WTC11 (cell line): ENCODE data around the gene MORF4L2. TPM values are rescaled to one million over a fixed set of nuclear protein-coding genes. Genes with fewer than 3 reads are reported as not detected.

ENCODE experiments used
- ATAC-seq: fragments of 200-7000 bp; cut with Tn5 transposase; 2 replicates; pipeline ENCODE4 v1.10.0; 2021; ENCODE audit warnings: mild to moderate bottlenecking, moderate library complexity
- CTCF ChIA-PET: fragments of 300-600 bp; sonication (Branson Sonifier 250); formaldehyde crosslinking; loops from one replicate; lab custom pipeline; 2021; ENCODE audit warnings: antibody characterized with exemption; lab: Charles Lee
- POLR2A ChIA-PET: fragments of 350-600 bp; sonication (Branson Sonifier 250); formaldehyde crosslinking; loops from one replicate; lab custom pipeline; 2021; ENCODE audit warnings: antibody characterized with exemption; lab: Charles Lee
- DNase-seq: peaks from one replicate; pipeline ENCODE4 v3.0.0; 2021; ENCODE audit warnings: low spot score
- H3K27ac Mint-ChIP-seq: 2 replicates; pipeline ENCODE4 v1.8.0; 2021; ENCODE audit warnings: mixed read lengths
- H3K27me3 Mint-ChIP-seq: 2 replicates; pipeline ENCODE4 v1.8.0; 2021; ENCODE audit warnings: low read depth, mild to moderate bottlenecking, moderate library complexity, mixed read lengths
- H3K36me3 Mint-ChIP-seq: 2 replicates; pipeline ENCODE4 v1.8.0; 2021; ENCODE audit warnings: mixed read lengths
- H3K4me1 Mint-ChIP-seq: 2 replicates; pipeline ENCODE4 v1.8.0; 2022; ENCODE audit warnings: mixed read lengths
- H3K4me3 Mint-ChIP-seq: 2 replicates; pipeline ENCODE4 v1.8.0; 2021; ENCODE audit warnings: mild to moderate bottlenecking, moderate library complexity, mixed read lengths
- H3K9me3 Mint-ChIP-seq: 2 replicates; pipeline ENCODE4 v1.8.0; 2021; ENCODE audit warnings: mixed read lengths
- CREB1 ChIP-seq: sonication (generic); formaldehyde crosslinking; IDR thresholded peaks from 2 replicates; pipeline ENCODE4 v1.8.0; 2023; ENCODE audit warnings: mild to moderate bottlenecking, missing genetic modification reagents
- CTCF ChIP-seq: fragments of 200-600 bp; IDR thresholded peaks from 2 replicates; pipeline ENCODE4 v1.8.0; 2022; ENCODE audit warnings: antibody characterized with exemption
- ERG ChIP-seq: fragments of 250-450 bp; sonication (Bioruptor Pico); IDR thresholded peaks from 2 replicates; pipeline ENCODE4 v1.8.0; 2021; ENCODE audit warnings: mild to moderate bottlenecking
- MYBL2 ChIP-seq: sonication (generic); formaldehyde crosslinking; IDR thresholded peaks from 2 replicates; pipeline ENCODE4 v1.8.1; 2023; ENCODE audit warnings: mild to moderate bottlenecking, moderate library complexity, missing genetic modification reagents
- STAT6 ChIP-seq: sonication (generic); formaldehyde crosslinking; conservative IDR thresholded peaks from 2 replicates; pipeline ENCODE4 v1.8.1; 2023; ENCODE audit warnings: mild to moderate bottlenecking, low read depth, missing genetic modification reagents, moderate library complexity
- TEAD1 ChIP-seq: sonication (generic); formaldehyde crosslinking; IDR thresholded peaks from 2 replicates; pipeline ENCODE4 v1.8.0; 2022; ENCODE audit warnings: mild to moderate bottlenecking, missing genetic modification reagents
- ZBTB21 ChIP-seq: sonication (generic); formaldehyde crosslinking; IDR thresholded peaks from 2 replicates; pipeline ENCODE4 v1.8.1; 2023; ENCODE audit warnings: mild to moderate bottlenecking, missing genetic modification reagents, borderline replicate concordance
- ZNF263 ChIP-seq: sonication (generic); formaldehyde crosslinking; IDR thresholded peaks from 2 replicates; pipeline ENCODE4 v1.8.1; 2022; ENCODE audit warnings: low read depth, mild to moderate bottlenecking, moderate library complexity, missing genetic modification reagents
- ZNF281 ChIP-seq: sonication (generic); formaldehyde crosslinking; IDR thresholded peaks from 2 replicates; pipeline ENCODE4 v1.8.0; 2023; ENCODE audit warnings: mild to moderate bottlenecking, missing genetic modification reagents
- ZNF396 ChIP-seq: fragments of 250-450 bp; sonication (Bioruptor Pico); IDR thresholded peaks from 2 replicates; pipeline ENCODE4 v1.8.0; 2021; ENCODE audit warnings: mild to moderate bottlenecking, moderate library complexity, borderline replicate concordance
- ZNF671 ChIP-seq: fragments of 250-450 bp; sonication (Bioruptor Pico); IDR thresholded peaks from 2 replicates; pipeline ENCODE4 v1.8.0; 2021; ENCODE audit warnings: mild to moderate bottlenecking
- total RNA-seq: library from RNA; stranded (reverse); gene quantifications from 3 replicates; pipeline ENCODE4 v1.2.3, GENCODE V29; 2021
- TF ChIP-seq, protein P1 (sequence below): sonication (generic); formaldehyde crosslinking; IDR thresholded peaks from 2 replicates; pipeline ENCODE4 v1.8.1; 2022; ENCODE audit warnings: missing genetic modification reagents, borderline replicate concordance
- TF ChIP-seq, protein P2 (sequence below): sonication (generic); formaldehyde crosslinking; IDR thresholded peaks from 2 replicates; pipeline ENCODE4 v1.8.1; 2022; ENCODE audit warnings: mild to moderate bottlenecking, missing genetic modification reagents, moderate library complexity, borderline replicate concordance
- TF ChIP-seq, protein P3 (sequence below): sonication (generic); formaldehyde crosslinking; IDR thresholded peaks from 2 replicates; pipeline ENCODE4 v1.8.0; 2022; ENCODE audit warnings: mild to moderate bottlenecking, missing genetic modification reagents

Gene MORF4L2
- total RNA-seq, 1 experiment from 2014 or later, result 355 TPM

DNA sequence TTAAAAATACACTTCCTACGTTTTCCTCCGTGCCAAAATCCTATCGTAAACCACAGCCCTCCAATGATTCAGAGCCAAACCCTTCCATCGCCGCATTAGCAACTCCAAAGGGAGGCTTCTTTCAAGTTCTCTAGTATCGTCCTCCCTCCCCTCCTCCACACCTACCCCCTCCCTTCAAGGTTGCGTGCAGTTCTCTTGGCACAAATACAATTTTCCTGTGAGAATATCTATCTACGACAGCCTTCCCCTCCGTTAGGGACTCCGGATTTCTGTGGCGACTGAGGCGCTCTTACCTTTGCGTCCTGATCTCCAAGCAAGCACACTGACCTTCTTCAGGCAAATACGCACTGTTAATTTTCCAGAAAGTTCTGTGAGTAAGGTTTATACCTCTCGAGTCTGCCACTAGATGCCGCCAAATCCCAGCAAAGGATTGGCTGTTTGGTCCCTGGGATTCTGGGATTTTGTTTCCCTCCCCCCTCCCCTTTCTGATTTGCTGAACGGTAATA is 1.2 kb upstream of the MORF4L2 start:
- ChIA-PET CTCF (interaction anchor here (0.7 kb wide), 1 partner anchor 58 kb away, joined by 9 read pairs; no protein-coding TSS in a partner anchor), POLR2A (interaction anchor here (1.3 kb wide), 1 partner anchor 87 kb away, joined by 3 read pairs; no protein-coding TSS in a partner anchor)
- Mint-ChIP-seq H3K36me3 (peaks cover 19% of the 10 kb centered on the region), H3K4me3 (no peak overlapping the region), H3K4me1 (0 out of 2 replicates have a peak, but pooled peaks cover 4% of the 10 kb centered on the region), H3K27ac (no peak overlapping the region), H3K27me3 (no peaks in the 10 kb centered on the region), H3K9me3 (no peaks in the 10 kb centered on the region)
- peak; percentile 70 for DNase-seq
- TF ChIP-seq MYBL2 (CRISPR knock-in tag) (no peak), ZNF263 (CRISPR knock-in tag) (peak; percentile 44; the same call in 1 of the 2 replicates)
- TF ChIP-seq, protein P1, sequence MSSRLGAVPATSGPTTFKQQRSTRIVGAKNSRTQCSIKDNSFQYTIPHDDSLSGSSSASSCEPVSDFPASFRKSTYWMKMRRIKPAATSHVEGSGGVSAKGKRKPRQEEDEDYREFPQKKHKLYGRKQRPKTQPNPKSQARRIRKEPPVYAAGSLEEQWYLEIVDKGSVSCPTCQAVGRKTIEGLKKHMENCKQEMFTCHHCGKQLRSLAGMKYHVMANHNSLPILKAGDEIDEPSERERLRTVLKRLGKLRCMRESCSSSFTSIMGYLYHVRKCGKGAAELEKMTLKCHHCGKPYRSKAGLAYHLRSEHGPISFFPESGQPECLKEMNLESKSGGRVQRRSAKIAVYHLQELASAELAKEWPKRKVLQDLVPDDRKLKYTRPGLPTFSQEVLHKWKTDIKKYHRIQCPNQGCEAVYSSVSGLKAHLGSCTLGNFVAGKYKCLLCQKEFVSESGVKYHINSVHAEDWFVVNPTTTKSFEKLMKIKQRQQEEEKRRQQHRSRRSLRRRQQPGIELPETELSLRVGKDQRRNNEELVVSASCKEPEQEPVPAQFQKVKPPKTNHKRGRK (CRISPR knock-in tag), result no peak
- ATAC-seq, result peak; percentile 16

DNA sequence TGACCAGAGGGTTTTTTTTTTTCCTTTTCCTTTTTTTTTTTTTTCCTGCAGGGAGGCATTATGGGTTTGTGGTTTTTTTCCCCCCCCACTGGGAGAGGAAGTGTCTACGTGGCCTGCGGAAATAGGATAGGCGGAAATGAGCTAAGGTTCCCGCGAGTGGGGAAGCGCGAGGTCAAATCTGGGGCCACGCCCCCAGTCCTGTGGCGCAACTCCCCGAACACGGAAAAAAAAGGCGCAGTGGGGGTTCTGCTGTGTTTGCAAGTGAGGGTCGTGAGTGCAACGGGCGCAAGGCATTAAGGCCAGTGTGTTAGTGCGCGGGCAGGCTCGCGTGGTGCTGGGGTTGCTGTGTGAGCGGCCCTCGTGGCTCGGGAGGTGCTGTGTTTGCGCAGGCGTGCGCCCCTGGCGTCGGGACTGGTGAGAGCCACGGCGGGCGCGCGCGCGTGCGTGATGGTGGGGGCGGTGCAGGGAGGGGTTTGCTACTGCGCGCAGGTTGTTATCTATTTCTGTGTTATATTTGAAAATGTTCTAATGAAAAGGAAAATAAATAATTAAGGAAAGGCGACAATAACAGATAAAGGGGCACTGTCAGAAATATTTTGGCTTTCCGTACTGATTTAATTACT is 685 bp upstream of the MORF4L2 start:
- H3K4me3 Mint-ChIP-seq, result no peak overlapping the region
- DNase-seq (peak; percentile 60), ATAC-seq (peak; percentile 17)

DNA sequence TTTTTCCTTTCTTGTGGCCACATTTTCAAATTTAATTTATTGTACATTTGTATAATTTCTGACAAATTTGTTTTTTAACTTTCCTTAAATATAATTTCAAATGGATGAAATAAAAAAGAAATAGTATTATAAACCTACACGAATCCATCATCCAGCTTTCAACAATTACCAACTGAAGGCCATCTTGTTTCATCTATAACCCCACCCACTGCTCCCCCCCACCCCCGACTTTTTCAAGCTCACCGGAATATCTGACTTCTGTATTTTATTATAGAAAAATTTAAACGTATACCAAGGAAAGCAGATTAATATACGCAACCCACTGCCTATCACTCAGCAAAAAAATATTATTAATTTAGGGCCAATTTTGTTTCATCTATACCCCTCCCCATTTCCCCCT is 1.1 kb downstream of the MORF4L2 start:
- Mint-ChIP-seq H3K4me1 (0 out of 2 replicates have a peak, but pooled peaks cover 4% of the 10 kb centered on the region), H3K9me3 (no peaks in the 10 kb centered on the region), H3K27me3 (no peaks in the 10 kb centered on the region), H3K4me3 (no peak overlapping the region), H3K36me3 (peaks cover 30% of the 10 kb centered on the region), H3K27ac (peak overlapping the region; percentile 97)
- ChIA-PET POLR2A (interaction anchor here (0.6 to 1.1 kb wide), 4 partner anchors 11 to 233 kb away, joined by 3 to 5 read pairs (median 3); no protein-coding TSS in a partner anchor), CTCF (interaction anchor here (0.6 to 1.1 kb wide), 3 partner anchors 26 to 160 kb away, joined by 4 to 8 read pairs (median 4); no protein-coding TSS in a partner anchor)
- DNase-seq (no peak), ATAC-seq (no peak)
- no peak for TF ChIP-seq ZBTB21
- TF ChIP-seq ZNF396 (CRISPR knock-in tag), result no peak
- TF ChIP-seq, protein P2, sequence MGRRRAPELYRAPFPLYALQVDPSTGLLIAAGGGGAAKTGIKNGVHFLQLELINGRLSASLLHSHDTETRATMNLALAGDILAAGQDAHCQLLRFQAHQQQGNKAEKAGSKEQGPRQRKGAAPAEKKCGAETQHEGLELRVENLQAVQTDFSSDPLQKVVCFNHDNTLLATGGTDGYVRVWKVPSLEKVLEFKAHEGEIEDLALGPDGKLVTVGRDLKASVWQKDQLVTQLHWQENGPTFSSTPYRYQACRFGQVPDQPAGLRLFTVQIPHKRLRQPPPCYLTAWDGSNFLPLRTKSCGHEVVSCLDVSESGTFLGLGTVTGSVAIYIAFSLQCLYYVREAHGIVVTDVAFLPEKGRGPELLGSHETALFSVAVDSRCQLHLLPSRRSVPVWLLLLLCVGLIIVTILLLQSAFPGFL (CRISPR knock-in tag), result no peak
- no peak for TF ChIP-seq ZNF281
- no peak for TF ChIP-seq ZNF671 (CRISPR knock-in tag)
- TF ChIP-seq CTCF, result no peak
- no peak for TF ChIP-seq ERG (CRISPR knock-in tag)
- TF ChIP-seq CREB1 (CRISPR knock-in tag), result no peak
- no peak for TF ChIP-seq STAT6 (CRISPR knock-in tag)

More for the DNA sequence above, 685 bp upstream of the MORF4L2 start:
- 0 out of 2 replicates have a peak, but pooled peaks cover 4% of the 10 kb centered on the region for H3K4me1 Mint-ChIP-seq
- ChIA-PET CTCF (interaction anchor here (0.7 kb wide), 1 partner anchor 57 kb away, joined by 9 read pairs; no protein-coding TSS in a partner anchor), POLR2A (interaction anchor here (1.3 kb wide), 1 partner anchor 88 kb away, joined by 3 read pairs; no protein-coding TSS in a partner anchor)
- peaks cover 23% of the 10 kb centered on the region for H3K36me3 Mint-ChIP-seq
- no peaks in the 10 kb centered on the region for H3K27me3 Mint-ChIP-seq
- H3K27ac Mint-ChIP-seq, result no peak overlapping the region
- H3K9me3 Mint-ChIP-seq, result no peaks in the 10 kb centered on the region
- TF ChIP-seq, protein P3, sequence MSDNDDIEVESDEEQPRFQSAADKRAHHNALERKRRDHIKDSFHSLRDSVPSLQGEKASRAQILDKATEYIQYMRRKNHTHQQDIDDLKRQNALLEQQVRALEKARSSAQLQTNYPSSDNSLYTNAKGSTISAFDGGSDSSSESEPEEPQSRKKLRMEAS (CRISPR knock-in tag), result peak; percentile 63; the same call in 1 of the 2 replicates
- no peak for TF ChIP-seq TEAD1 (CRISPR knock-in tag)
